Ecto neural progenitor cell (in vitro differentiated cells): ENCODE data around the gene RORB.
"Not testable (repeated sequence)": the region's sequence is repeated elsewhere in the genome, so short reads cannot be mapped to it uniquely, and the experiment has no call there.

Experiments used
- DNase-seq: peaks from one replicate; pipeline ENCODE4 v3.0.0-alpha.2; 2018; ENCODE audit warnings: low spot score

The RORB gene

GRCh38 chr9:74513221-74513620 is 16.1 kb downstream of the RORB start:
- no peak for DNase-seq

GRCh38 chr9:74517188-74517587 is 20.1 kb downstream of the RORB start:
- DNase-seq, result no peak

- no peak for DNase-seq
Observed at GRCh38 chr9:74519419-74519818, 22.3 kb downstream of the RORB start.

GRCh38 chr9:74521009-74521408 is 23.9 kb downstream of the RORB start:
- no peak for DNase-seq

GRCh38 chr9:74524289-74524688 is 27.2 kb downstream of the RORB start:
- no peak for DNase-seq

GRCh38 chr9:74526215-74526614 is 29.1 kb downstream of the RORB start:
- DNase-seq, result no peak

GRCh38 chr9:74527718-74528117 is 30.6 kb downstream of the RORB start:
- no peak for DNase-seq

GRCh38 chr9:74528207-74528606 is 31.1 kb downstream of the RORB start:
- DNase-seq, result no peak

- not testable (repeated sequence) for DNase-seq
Observed at GRCh38 chr9:74530458-74530857, 33.3 kb downstream of the RORB start.

GRCh38 chr9:74533253-74533652 is 36.1 kb downstream of the RORB start:
- DNase-seq, result no peak

GRCh38 chr9:74534841-74535240 is 37.7 kb downstream of the RORB start:
- DNase-seq, result no peak

GRCh38 chr9:74543145-74543544 is 46.0 kb downstream of the RORB start:
- DNase-seq, result no peak

- DNase-seq, result no peak
Observed at GRCh38 chr9:74551266-74551665, 54.1 kb downstream of the RORB start.

- DNase-seq, result no peak
Observed at GRCh38 chr9:74554751-74555419, 57.8 kb downstream of the RORB start.

- DNase-seq, result no peak
Observed at GRCh38 chr9:74555565-74555964, 58.4 kb downstream of the RORB start.

- no peak for DNase-seq
Observed at GRCh38 chr9:74556685-74557084, 59.5 kb downstream of the RORB start.

- no peak for DNase-seq
Observed at GRCh38 chr9:74557571-74557970, 60.4 kb downstream of the RORB start.

- DNase-seq, result no peak
Observed at GRCh38 chr9:74562611-74563010, 65.5 kb downstream of the RORB start.

- DNase-seq, result no peak
Observed at GRCh38 chr9:74570879-74571512, 73.9 kb downstream of the RORB start.

GRCh38 chr9:74573640-74574191 is 76.6 kb downstream of the RORB start:
- DNase-seq, result no peak

- DNase-seq, result no peak
Observed at GRCh38 chr9:74576176-74576575, 79.0 kb downstream of the RORB start.

- no peak for DNase-seq
Observed at GRCh38 chr9:74577956-74578355, 80.8 kb downstream of the RORB start.

GRCh38 chr9:74589576-74589975 is 92.4 kb downstream of the RORB start:
- no peak for DNase-seq

- no peak for DNase-seq
Observed at GRCh38 chr9:74595286-74595685, 98.2 kb downstream of the RORB start.
